22Rv1 (cell line): ENCODE measurements around the gene AP5S1.

Source experiments
- CTCF ChIP-seq: fragments of 450-650 bp; IDR thresholded peaks from 2 replicates; pipeline ENCODE4 v1.5.1; 2017; ENCODE audit warnings: mild to moderate bottlenecking
- ZFX ChIP-seq: fragments of 450-650 bp; IDR thresholded peaks from 2 replicates; pipeline ENCODE4 v1.6.1; 2017; ENCODE audit warnings: antibody characterized with exemption, borderline replicate concordance

GRCh38 chr20:3848565-3848964 lies 28.2 kb downstream of the AP5S1 start:
- no peak for TF ChIP-seq CTCF
- TF ChIP-seq ZFX, result no peak
